Heart left ventricle (tissue), 13 donors: ENCODE measurements around the gene DCT.

ENCODE experiments used
- POLR2A ChIP-seq, 2 donors: fragments of 450-650 bp; IDR thresholded peaks; one replicate each; pipeline ENCODE4 v1.6.1; 2017; ENCODE audit warnings: antibody characterized with exemption in 2 of 2, mild to moderate bottlenecking in 2 of 2, moderate library complexity in 2 of 2
- TF ChIP-seq, protein P1 (sequence below), 12 donors: fragments of 200-600 bp; sonication (generic) in 4 of 12; IDR thresholded peaks; one replicate each; pipeline versions ENCODE4 v1.5.0 to v1.8.0; 2018 to 2022; ENCODE audit warnings: antibody characterized with exemption in 12 of 12, mild to moderate bottlenecking in 5 of 12
- donor health status: ischemic (EF 13 %, LVEDD 7.1; RV severe dilation, severe dysfunction).
- donor health status: DM: no; HTN: yes; CAD: no.
- donor health status: DM: no; HTN: no; CAD: no.
- donor health status: ischemic (EF 25% LVEDD 6.9; RV normal size, moderate dysfunction).
- donor health status: ischemic (EF 25% LVEDD 5.7; RV mildly dilated, moderate dysfunction).
- donor health status: ischemic (EF 35%, LVEDD 5.7; RV mildly dilated, moderate dysfunction).
- donor health status: nonischemic (EF 11% LVEDD 7.7; RV severe dilation, severe dysfunction).
- donor health status: DM: yes; HTN: yes; CAD: no.
- donor health status: PGD.
- donor health status: ischemic (EF 29% LVEDD 5.4; RV normal size, mild dysfunction).
- donor health status: nonischemic (EF 23%, LVEDD 6.1; RV moderate dilation, normal function).

DNA sequence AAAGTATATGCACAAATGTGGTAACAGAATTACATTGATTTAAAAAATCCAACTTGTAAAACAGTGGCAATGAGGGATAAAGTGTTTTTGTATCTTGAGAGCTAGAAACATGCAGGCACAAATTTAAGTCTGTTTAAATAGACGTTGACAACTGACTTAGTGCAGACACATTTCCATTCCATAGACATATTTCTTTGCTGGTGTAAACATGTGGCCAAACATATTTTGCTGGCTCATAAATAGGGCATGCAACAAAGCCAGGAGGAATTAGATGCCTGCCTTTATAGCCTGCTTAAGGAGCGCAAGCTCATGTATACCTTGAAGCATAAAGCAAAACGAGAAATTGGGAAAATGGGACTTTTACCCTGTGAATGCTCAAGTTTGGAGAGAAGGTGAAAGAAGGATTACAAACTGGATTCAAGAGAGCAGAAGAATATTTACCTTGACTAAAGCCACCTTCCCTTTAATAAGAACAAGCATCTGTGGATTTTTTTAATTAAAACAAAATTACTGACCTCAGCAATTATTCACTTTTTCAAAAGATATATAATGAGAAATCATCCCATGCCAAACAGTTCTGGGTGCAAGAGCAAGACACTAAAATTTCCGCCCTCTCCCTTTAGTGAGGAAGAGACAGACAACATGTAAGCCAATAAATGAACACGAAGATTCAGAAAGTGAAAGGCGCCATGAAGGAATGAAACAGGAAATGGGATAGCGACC lies 71.0 kb downstream of the DCT start:
- TF ChIP-seq, protein P1, sequence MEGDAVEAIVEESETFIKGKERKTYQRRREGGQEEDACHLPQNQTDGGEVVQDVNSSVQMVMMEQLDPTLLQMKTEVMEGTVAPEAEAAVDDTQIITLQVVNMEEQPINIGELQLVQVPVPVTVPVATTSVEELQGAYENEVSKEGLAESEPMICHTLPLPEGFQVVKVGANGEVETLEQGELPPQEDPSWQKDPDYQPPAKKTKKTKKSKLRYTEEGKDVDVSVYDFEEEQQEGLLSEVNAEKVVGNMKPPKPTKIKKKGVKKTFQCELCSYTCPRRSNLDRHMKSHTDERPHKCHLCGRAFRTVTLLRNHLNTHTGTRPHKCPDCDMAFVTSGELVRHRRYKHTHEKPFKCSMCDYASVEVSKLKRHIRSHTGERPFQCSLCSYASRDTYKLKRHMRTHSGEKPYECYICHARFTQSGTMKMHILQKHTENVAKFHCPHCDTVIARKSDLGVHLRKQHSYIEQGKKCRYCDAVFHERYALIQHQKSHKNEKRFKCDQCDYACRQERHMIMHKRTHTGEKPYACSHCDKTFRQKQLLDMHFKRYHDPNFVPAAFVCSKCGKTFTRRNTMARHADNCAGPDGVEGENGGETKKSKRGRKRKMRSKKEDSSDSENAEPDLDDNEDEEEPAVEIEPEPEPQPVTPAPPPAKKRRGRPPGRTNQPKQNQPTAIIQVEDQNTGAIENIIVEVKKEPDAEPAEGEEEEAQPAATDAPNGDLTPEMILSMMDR (IDR thresholded peaks at IDR 0.05) = no peak
- TF ChIP-seq POLR2A (IDR thresholded peaks at IDR 0.05) = no peak
